Measurements from ENCODE around the gene KPTN.

DNA sequence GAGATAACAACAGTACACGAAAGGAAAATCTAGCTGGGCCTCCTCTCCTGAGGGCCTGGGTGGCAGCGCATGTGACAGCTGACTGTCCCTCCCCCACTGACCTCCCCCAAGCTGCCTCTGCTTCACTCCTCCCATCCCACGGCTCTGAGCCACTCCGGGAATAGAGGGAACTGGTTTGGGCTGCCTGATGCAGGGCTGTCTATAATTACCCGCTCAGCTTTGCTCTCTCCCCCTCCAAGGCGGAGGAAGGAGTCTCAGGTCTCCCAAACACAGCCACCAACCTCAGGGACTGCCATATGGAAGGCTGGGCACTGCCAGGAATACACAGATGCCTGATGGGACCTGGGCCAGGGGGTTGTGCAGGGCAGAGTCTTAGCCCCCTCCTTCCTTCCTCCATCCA is 23.0 kb upstream of the KPTN start:
- TF ChIP-seq EZH2 (IDR thresholded peaks at IDR 0.05; ENCODE audit: borderline replicate concordance, insufficient read depth, low read depth, low read length, poor library complexity, severe bottlenecking): no peak
- TF ChIP-seq, protein P1, sequence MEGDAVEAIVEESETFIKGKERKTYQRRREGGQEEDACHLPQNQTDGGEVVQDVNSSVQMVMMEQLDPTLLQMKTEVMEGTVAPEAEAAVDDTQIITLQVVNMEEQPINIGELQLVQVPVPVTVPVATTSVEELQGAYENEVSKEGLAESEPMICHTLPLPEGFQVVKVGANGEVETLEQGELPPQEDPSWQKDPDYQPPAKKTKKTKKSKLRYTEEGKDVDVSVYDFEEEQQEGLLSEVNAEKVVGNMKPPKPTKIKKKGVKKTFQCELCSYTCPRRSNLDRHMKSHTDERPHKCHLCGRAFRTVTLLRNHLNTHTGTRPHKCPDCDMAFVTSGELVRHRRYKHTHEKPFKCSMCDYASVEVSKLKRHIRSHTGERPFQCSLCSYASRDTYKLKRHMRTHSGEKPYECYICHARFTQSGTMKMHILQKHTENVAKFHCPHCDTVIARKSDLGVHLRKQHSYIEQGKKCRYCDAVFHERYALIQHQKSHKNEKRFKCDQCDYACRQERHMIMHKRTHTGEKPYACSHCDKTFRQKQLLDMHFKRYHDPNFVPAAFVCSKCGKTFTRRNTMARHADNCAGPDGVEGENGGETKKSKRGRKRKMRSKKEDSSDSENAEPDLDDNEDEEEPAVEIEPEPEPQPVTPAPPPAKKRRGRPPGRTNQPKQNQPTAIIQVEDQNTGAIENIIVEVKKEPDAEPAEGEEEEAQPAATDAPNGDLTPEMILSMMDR (IDR thresholded peaks at IDR 0.05): no peak
